Neural cell (in vitro differentiated cells): ENCODE results near the gene HTRA2. TPM values are rescaled to one million over a fixed set of nuclear protein-coding genes. Genes with fewer than 3 reads are reported as not detected.

Experiments
- H2AFZ ChIP-seq: fragments of 200-600, 300-800 bp; sonication (generic), shearing (Covaris generic); 2 replicates; pipeline ENCODE4 v1.6.0; 2014; ENCODE audit warnings: low read depth, mild to moderate bottlenecking, antibody characterized with exemption, low read length, moderate library complexity
- H3F3A ChIP-seq: fragments of 200-600 bp; shearing (Covaris generic); 2 replicates; pipeline ENCODE4 v1.6.1; 2016; ENCODE audit warnings: mild to moderate bottlenecking, moderate library complexity, mixed read lengths, antibody characterized with exemption, low read length; ENCODE audit not compliant: insufficient read depth, poor library complexity, severe bottlenecking
- H3K27ac ChIP-seq: fragments of 200-600, 300-800 bp; sonication (generic), shearing (Covaris generic); 2 replicates; pipeline ENCODE4 v1.5.1; 2014; ENCODE audit warnings: mild to moderate bottlenecking, low read length, moderate library complexity
- H3K27me3 ChIP-seq: fragments of 300-800, 200-600 bp; sonication (generic), shearing (Covaris generic); 2 replicates; pipeline ENCODE4 v1.6.0; 2014; ENCODE audit warnings: mild to moderate bottlenecking, low read depth, low read length, moderate library complexity; ENCODE audit not compliant: insufficient read depth
- H3K36me3 ChIP-seq: fragments of 300-800, 200-600 bp; sonication (generic), shearing (Covaris generic); 2 replicates; pipeline ENCODE4 v1.5.1; 2014; ENCODE audit warnings: mild to moderate bottlenecking, antibody characterized with exemption, low read length, moderate library complexity; ENCODE audit not compliant: insufficient read depth
- H3K4me2 ChIP-seq: fragments of 300-800, 200-600 bp; sonication (generic), shearing (Covaris generic); 2 replicates; pipeline ENCODE4 v1.6.0; 2014; ENCODE audit warnings: mild to moderate bottlenecking, low read length
- H3K4me3 ChIP-seq: fragments of 300-800, 200-600 bp; sonication (generic), shearing (Covaris generic); 2 replicates; pipeline ENCODE4 v1.5.1; 2014; ENCODE audit warnings: mild to moderate bottlenecking, low read length, moderate library complexity
- H3K79me2 ChIP-seq: fragments of 200-600 bp; shearing (Covaris generic); replicated peaks from 2 replicates; pipeline ENCODE4 v1.6.0; 2014; ENCODE audit warnings: mild to moderate bottlenecking, low read length, moderate library complexity; ENCODE audit not compliant: insufficient read depth
- H3K9ac ChIP-seq: fragments of 300-800, 200-600 bp; sonication (generic), shearing (Covaris generic); 2 replicates; pipeline ENCODE4 v1.6.1; 2016; ENCODE audit warnings: mild to moderate bottlenecking, low read length, mixed read lengths
- H3K9me2 ChIP-seq: fragments of 200-600 bp; shearing (Covaris generic); 2 replicates; pipeline ENCODE4 v1.6.1; 2016; ENCODE audit warnings: mild to moderate bottlenecking, low read length, mixed read lengths; ENCODE audit not compliant: insufficient read depth
- H3K9me3 ChIP-seq: fragments of 200-600, 300-800 bp; sonication (generic), shearing (Covaris generic); 2 replicates; pipeline ENCODE4 v1.6.1; 2016; ENCODE audit warnings: mild to moderate bottlenecking, mixed run types, low read length, moderate library complexity, mixed read lengths
- H4K20me1 ChIP-seq: fragments of 200-600 bp; shearing (Covaris generic); 2 replicates; pipeline ENCODE4 v1.6.1; 2016; ENCODE audit warnings: mild to moderate bottlenecking, mixed run types; ENCODE audit not compliant: insufficient read depth
- EP300 ChIP-seq: fragments of 450-650 bp; conservative IDR thresholded peaks from 2 replicates; pipeline ENCODE4 v1.6.1; 2014; ENCODE audit warnings: antibody characterized with exemption, mild to moderate bottlenecking, moderate library complexity; ENCODE audit not compliant: poor library complexity, severe bottlenecking
- EZH2 ChIP-seq: fragments of 200-600, 300-800 bp; shearing (Covaris generic), sonication (generic); IDR thresholded peaks from 2 replicates; pipeline ENCODE4 v1.6.1; 2014; ENCODE audit warnings: antibody characterized with exemption, low read length, borderline replicate concordance, mild to moderate bottlenecking; ENCODE audit not compliant: insufficient read depth, poor library complexity, severe bottlenecking
- MXI1 ChIP-seq: fragments of 450-650 bp; conservative IDR thresholded peaks from 2 replicates; pipeline ENCODE4 v1.6.1; 2014; ENCODE audit warnings: antibody characterized with exemption, mild to moderate bottlenecking; ENCODE audit not compliant: poor library complexity, severe bottlenecking
- POLR2AphosphoS5 ChIP-seq: IDR thresholded peaks from 2 replicates; pipeline ENCODE4 v1.6.1; 2012
- RAD21 ChIP-seq: fragments of 450-650 bp; conservative IDR thresholded peaks from 2 replicates; pipeline ENCODE4 v1.6.1; 2014; ENCODE audit warnings: antibody characterized with exemption, mild to moderate bottlenecking, moderate library complexity
- SMC3 ChIP-seq: fragments of 450-650 bp; conservative IDR thresholded peaks from 2 replicates; pipeline ENCODE4 v1.6.1; 2014; ENCODE audit warnings: antibody characterized with exemption, mild to moderate bottlenecking, moderate library complexity; ENCODE audit not compliant: poor library complexity
- TAF1 ChIP-seq: IDR thresholded peaks from 2 replicates; pipeline ENCODE4 v1.6.1; 2012; ENCODE audit warnings: low read depth
- polyA plus RNA-seq: library from polyadenylated mRNA; depleted of rRNA; stranded (reverse); fragments of >200 nt; gene quantifications from 2 replicates; pipeline ENCODE4 v1.2.3, GENCODE V29; 2014
- TF ChIP-seq, protein P1 (sequence below): fragments of 450-650 bp; IDR thresholded peaks from 2 replicates; pipeline ENCODE4 v1.5.1; 2014; ENCODE audit warnings: antibody characterized with exemption, mild to moderate bottlenecking, moderate library complexity; ENCODE audit not compliant: poor library complexity, severe bottlenecking
- TF ChIP-seq, protein P2 (sequence below): IDR thresholded peaks from 2 replicates; pipeline ENCODE4 v1.6.1; 2012; ENCODE audit warnings: borderline replicate concordance

HTRA2 gene
- polyA plus RNA-seq, 1 donor from 2014 or later = 126 TPM

- H3K36me3 ChIP-seq = no peaks in the 10 kb centered on the region
- H3F3A ChIP-seq = no peaks in the 10 kb centered on the region
- H3K79me2 ChIP-seq = no peaks in the 10 kb centered on the region
- no peaks in the 10 kb centered on the region for H4K20me1 ChIP-seq
- H3K9ac ChIP-seq = no peak overlapping the region
- no peak overlapping the region for H3K4me2 ChIP-seq
- H3K27me3 ChIP-seq = no peaks in the 10 kb centered on the region
- H3K27ac ChIP-seq = no peak overlapping the region
- H3K9me3 ChIP-seq = no peaks in the 10 kb centered on the region
- TF ChIP-seq, protein P1, sequence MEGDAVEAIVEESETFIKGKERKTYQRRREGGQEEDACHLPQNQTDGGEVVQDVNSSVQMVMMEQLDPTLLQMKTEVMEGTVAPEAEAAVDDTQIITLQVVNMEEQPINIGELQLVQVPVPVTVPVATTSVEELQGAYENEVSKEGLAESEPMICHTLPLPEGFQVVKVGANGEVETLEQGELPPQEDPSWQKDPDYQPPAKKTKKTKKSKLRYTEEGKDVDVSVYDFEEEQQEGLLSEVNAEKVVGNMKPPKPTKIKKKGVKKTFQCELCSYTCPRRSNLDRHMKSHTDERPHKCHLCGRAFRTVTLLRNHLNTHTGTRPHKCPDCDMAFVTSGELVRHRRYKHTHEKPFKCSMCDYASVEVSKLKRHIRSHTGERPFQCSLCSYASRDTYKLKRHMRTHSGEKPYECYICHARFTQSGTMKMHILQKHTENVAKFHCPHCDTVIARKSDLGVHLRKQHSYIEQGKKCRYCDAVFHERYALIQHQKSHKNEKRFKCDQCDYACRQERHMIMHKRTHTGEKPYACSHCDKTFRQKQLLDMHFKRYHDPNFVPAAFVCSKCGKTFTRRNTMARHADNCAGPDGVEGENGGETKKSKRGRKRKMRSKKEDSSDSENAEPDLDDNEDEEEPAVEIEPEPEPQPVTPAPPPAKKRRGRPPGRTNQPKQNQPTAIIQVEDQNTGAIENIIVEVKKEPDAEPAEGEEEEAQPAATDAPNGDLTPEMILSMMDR = no peak
- TF ChIP-seq RAD21 (no peak), TAF1 (no peak), EP300 (no peak), EZH2 (no peak), MXI1 (no peak), POLR2AphosphoS5 (no peak), SMC3 (no peak)
- TF ChIP-seq, protein P2, sequence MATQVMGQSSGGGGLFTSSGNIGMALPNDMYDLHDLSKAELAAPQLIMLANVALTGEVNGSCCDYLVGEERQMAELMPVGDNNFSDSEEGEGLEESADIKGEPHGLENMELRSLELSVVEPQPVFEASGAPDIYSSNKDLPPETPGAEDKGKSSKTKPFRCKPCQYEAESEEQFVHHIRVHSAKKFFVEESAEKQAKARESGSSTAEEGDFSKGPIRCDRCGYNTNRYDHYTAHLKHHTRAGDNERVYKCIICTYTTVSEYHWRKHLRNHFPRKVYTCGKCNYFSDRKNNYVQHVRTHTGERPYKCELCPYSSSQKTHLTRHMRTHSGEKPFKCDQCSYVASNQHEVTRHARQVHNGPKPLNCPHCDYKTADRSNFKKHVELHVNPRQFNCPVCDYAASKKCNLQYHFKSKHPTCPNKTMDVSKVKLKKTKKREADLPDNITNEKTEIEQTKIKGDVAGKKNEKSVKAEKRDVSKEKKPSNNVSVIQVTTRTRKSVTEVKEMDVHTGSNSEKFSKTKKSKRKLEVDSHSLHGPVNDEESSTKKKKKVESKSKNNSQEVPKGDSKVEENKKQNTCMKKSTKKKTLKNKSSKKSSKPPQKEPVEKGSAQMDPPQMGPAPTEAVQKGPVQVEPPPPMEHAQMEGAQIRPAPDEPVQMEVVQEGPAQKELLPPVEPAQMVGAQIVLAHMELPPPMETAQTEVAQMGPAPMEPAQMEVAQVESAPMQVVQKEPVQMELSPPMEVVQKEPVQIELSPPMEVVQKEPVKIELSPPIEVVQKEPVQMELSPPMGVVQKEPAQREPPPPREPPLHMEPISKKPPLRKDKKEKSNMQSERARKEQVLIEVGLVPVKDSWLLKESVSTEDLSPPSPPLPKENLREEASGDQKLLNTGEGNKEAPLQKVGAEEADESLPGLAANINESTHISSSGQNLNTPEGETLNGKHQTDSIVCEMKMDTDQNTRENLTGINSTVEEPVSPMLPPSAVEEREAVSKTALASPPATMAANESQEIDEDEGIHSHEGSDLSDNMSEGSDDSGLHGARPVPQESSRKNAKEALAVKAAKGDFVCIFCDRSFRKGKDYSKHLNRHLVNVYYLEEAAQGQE = no peak
- H3K9me2 ChIP-seq = no peaks in the 10 kb centered on the region
- H2AFZ ChIP-seq = no peak overlapping the region
- H3K4me3 ChIP-seq = no peak overlapping the region
Observed at GRCh38 chr2:74489906-74490305, 39.8 kb upstream of the HTRA2 start.

- Histone ChIP-seq H3K4me2 (no peak overlapping the region), H3K9ac (no peak overlapping the region), H3K9me2 (no peaks in the 10 kb centered on the region), H3K36me3 (no peaks in the 10 kb centered on the region), H3K9me3 (no peaks in the 10 kb centered on the region), H3K27me3 (peaks cover 11% of the 10 kb centered on the region), H3K79me2 (no peaks in the 10 kb centered on the region), H3F3A (no peaks in the 10 kb centered on the region), H3K4me3 (no peak overlapping the region), H3K27ac (no peak overlapping the region), H4K20me1 (no peaks in the 10 kb centered on the region), H2AFZ (no peak overlapping the region)
- TF ChIP-seq SMC3 = no peak
Observed at GRCh38 chr2:74491648-74492544, 37.8 kb upstream of the HTRA2 start.
